PC-3 (cell line): ENCODE measurements around the gene PLEKHM2. TPM values are rescaled to one million over a fixed set of nuclear protein-coding genes. Genes with fewer than 3 reads are reported as not detected.

ENCODE experiments used
- ATAC-seq: fragments of 200-7000 bp; cut with Tn5 transposase; 2 replicates; pipeline ENCODE4 v1.9.1; 2020; ENCODE audit warnings: mild to moderate bottlenecking, moderate library complexity
- Bru-seq: library from RNA; stranded (reverse); fragments of 400-500 nt; gene quantifications from one replicate; lab custom pipeline; 2021; lab: Mats Ljungman, UMichigan
- BruChase-seq, 2 experiments: library from RNA; stranded (reverse); fragments of 400-500 nt; gene quantifications; one replicate each; lab custom pipeline; 2021; lab: Mats Ljungman, UMichigan
- BruUV-seq: library from RNA; stranded (reverse); fragments of 400-500 nt; replicated peaks from 2 replicates; lab custom pipeline; 2021; lab: Mats Ljungman, UMichigan
- CTCF ChIA-PET: fragments of 300-600 bp; sonication (Branson Sonifier 250); formaldehyde crosslinking; loops from one replicate; lab custom pipeline; 2022; ENCODE audit warnings: antibody characterized with exemption; lab: Charles Lee
- POLR2A ChIA-PET: fragments of 300-600 bp; sonication (Branson Sonifier 250); formaldehyde crosslinking; loops from one replicate; lab custom pipeline; 2022; ENCODE audit warnings: antibody characterized with exemption; ENCODE audit not compliant: unreplicated experiment; lab: Charles Lee
- DNase-seq: peaks from one replicate; pipeline ENCODE4 v3.0.0-alpha.2; 2015
- H2AFZ ChIP-seq: fragments of 300-600 bp; sonication (generic); 2 replicates; pipeline ENCODE4 v1.6.0; 2016; ENCODE audit warnings: antibody characterized with exemption, low read length
- H3F3A ChIP-seq: fragments of 300-600 bp; sonication (generic); one replicate; pipeline ENCODE4 v1.6.0; 2017; ENCODE audit warnings: antibody characterized with exemption, low read length, control low read depth, mild to moderate bottlenecking; ENCODE audit not compliant: unreplicated experiment
- H3K27ac ChIP-seq: fragments of 300-600 bp; sonication (generic); 2 replicates; pipeline ENCODE4 v1.5.1; 2016; ENCODE audit warnings: mild to moderate bottlenecking, low read length
- H3K27me3 ChIP-seq: fragments of 300-600 bp; sonication (generic); 2 replicates; pipeline ENCODE4 v1.6.1; 2016; ENCODE audit warnings: low read length, mixed read lengths
- H3K36me3 ChIP-seq: fragments of 300-600 bp; sonication (generic); 2 replicates; pipeline ENCODE4 v1.6.1; 2016; ENCODE audit warnings: low read depth, mixed run types, low read length, mixed read lengths
- H3K4me1 ChIP-seq: fragments of 300-600 bp; sonication (generic); 2 replicates; pipeline ENCODE4 v1.5.1; 2016; ENCODE audit warnings: low read length; ENCODE audit not compliant: insufficient read depth
- H3K4me2 ChIP-seq: fragments of 300-600 bp; sonication (generic); 2 replicates; pipeline ENCODE4 v1.6.0; 2016; ENCODE audit warnings: low read length
- H3K4me3 ChIP-seq: fragments of 300-600 bp; sonication (generic); 2 replicates; pipeline ENCODE4 v1.5.1; 2016; ENCODE audit warnings: mild to moderate bottlenecking, low read length, mixed read lengths
- H3K79me2 ChIP-seq: fragments of 300-600 bp; sonication (generic); 2 replicates; pipeline ENCODE4 v1.6.1; 2017; ENCODE audit warnings: low read length, mixed read lengths
- H3K9ac ChIP-seq: fragments of 300-600 bp; sonication (generic); 2 replicates; pipeline ENCODE4 v1.6.0; 2016; ENCODE audit warnings: mild to moderate bottlenecking, low read length
- H3K9me2 ChIP-seq: fragments of 300-600 bp; sonication (generic); replicated peaks from 2 replicates; pipeline ENCODE4 v1.6.1; 2016; ENCODE audit warnings: mixed run types, low read length, mixed read lengths
- H3K9me3 ChIP-seq: fragments of 300-600 bp; sonication (generic); 2 replicates; pipeline ENCODE4 v1.6.1; 2016; ENCODE audit warnings: low read length, mixed read lengths
- H4K20me1 ChIP-seq: fragments of 300-600 bp; sonication (generic); 2 replicates; pipeline ENCODE4 v1.6.1; 2016; ENCODE audit warnings: low read length, mixed read lengths
- EZH2 ChIP-seq: fragments of 300-600 bp; sonication (generic); IDR thresholded peaks from one replicate; pipeline ENCODE4 v1.6.1; 2017; ENCODE audit warnings: antibody characterized with exemption, mild to moderate bottlenecking, low read length; ENCODE audit not compliant: unreplicated experiment
- EZH2phosphoT487 ChIP-seq: fragments of 300-600 bp; sonication (generic); IDR thresholded peaks from 2 replicates; pipeline ENCODE4 v1.6.1; 2018; ENCODE audit warnings: mild to moderate bottlenecking, antibody characterized with exemption, low read length, borderline replicate concordance
- intact Hi-C: fragments of 100-400 bp; cut with micrococcal nuclease; formaldehyde crosslinking; loops from 2 replicates; pipeline ENCODE4 v1.9.0; 2023
- long read RNA-seq: library from polyadenylated mRNA; unstranded; transcript quantifications from one replicate; pipeline ENCODE4 v2.0.0, GENCODE V29; 2021; ENCODE audit not compliant: unreplicated experiment
- total RNA-seq: library from RNA; depleted of rRNA; stranded (reverse); fragments of >200 nt; gene quantifications from 2 replicates; pipeline ENCODE4 v1.2.3, GENCODE V29; 2014; rRNA removed
- TF ChIP-seq, protein P1 (sequence below): fragments of 300-600 bp; sonication (generic); conservative IDR thresholded peaks from 2 replicates; pipeline ENCODE4 v1.5.1; 2017; ENCODE audit warnings: antibody characterized with exemption, low read depth, mild to moderate bottlenecking, low read length

PLEKHM2 gene, protein sequence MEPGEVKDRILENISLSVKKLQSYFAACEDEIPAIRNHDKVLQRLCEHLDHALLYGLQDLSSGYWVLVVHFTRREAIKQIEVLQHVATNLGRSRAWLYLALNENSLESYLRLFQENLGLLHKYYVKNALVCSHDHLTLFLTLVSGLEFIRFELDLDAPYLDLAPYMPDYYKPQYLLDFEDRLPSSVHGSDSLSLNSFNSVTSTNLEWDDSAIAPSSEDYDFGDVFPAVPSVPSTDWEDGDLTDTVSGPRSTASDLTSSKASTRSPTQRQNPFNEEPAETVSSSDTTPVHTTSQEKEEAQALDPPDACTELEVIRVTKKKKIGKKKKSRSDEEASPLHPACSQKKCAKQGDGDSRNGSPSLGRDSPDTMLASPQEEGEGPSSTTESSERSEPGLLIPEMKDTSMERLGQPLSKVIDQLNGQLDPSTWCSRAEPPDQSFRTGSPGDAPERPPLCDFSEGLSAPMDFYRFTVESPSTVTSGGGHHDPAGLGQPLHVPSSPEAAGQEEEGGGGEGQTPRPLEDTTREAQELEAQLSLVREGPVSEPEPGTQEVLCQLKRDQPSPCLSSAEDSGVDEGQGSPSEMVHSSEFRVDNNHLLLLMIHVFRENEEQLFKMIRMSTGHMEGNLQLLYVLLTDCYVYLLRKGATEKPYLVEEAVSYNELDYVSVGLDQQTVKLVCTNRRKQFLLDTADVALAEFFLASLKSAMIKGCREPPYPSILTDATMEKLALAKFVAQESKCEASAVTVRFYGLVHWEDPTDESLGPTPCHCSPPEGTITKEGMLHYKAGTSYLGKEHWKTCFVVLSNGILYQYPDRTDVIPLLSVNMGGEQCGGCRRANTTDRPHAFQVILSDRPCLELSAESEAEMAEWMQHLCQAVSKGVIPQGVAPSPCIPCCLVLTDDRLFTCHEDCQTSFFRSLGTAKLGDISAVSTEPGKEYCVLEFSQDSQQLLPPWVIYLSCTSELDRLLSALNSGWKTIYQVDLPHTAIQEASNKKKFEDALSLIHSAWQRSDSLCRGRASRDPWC
- total RNA-seq (31.3 and 44.6 TPM in 2 replicates), Bru-seq, nascent RNA (percentile 62 among the genes with signal in this experiment), BruChase-seq, experiment 1, labeled RNA remaining after a 6-hour chase (percentile 70 among the genes with signal in this experiment), BruChase-seq, experiment 2, labeled RNA remaining after a 2-hour chase (percentile 65 among the genes with signal in this experiment)
- long read RNA-seq, full-length matches to known transcripts, result 26 of 162 reads
- long read RNA-seq, partial matches to known transcripts, result 96 of 162 reads
- long read RNA-seq, other reads (novel, unspliced or antisense), result 40 of 162 reads

DNA sequence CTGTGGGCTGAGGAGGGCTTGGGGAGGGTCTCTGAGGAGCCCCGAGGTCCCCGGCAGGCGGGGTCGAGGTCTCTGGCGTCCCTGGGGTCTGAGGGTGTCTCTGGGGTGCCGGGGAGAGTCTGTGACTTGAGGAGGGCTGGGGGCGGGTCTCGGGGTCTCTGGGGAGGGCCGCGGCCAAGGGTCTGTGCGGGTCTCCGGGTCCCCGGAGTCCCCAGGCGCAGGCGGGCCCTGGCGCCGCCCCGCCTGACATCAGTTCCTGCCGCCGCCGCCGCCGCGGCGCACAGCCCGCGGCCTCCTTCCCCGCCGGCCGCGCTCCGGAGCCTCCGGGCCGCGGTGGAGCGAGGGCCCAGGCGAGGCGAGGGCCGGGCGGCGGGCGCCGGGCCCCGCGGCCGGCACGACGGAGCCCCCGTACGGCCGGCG is at the start of gene PLEKHM2:
Gene PLEKHM2 (plus strand): TSS at position 279 of the 420 bp plus-strand sequence. CDS start 239 bp downstream, outside the sequence.
- intact Hi-C loops, result no loop called here
- ChIA-PET CTCF (no interaction called here), POLR2A (no interaction called here)
- Histone ChIP-seq H4K20me1 (0 out of 2 replicates have a peak, but pooled peaks cover 9% of the 10 kb centered on the region), H2AFZ (peak within 1 kb of the TSS; percentile 90), H3K9ac (peak within 1 kb of the TSS; percentile 93), H3K4me2 (peak within 1 kb of the TSS; percentile 94), H3K36me3 (no peaks in the 10 kb centered on the region; the same call in 1 of the 2 replicates), H3K4me3 (peak within 1 kb of the TSS; percentile 99), H3K4me1 (peaks cover 33% of the 10 kb centered on the region), H3K27ac (peak within 1 kb of the TSS; percentile 48), H3F3A (no peaks in the 10 kb centered on the region), H3K9me3 (no peaks in the 10 kb centered on the region), H3K9me2 (no peaks in the 10 kb centered on the region), H3K27me3 (no peaks in the 10 kb centered on the region), H3K79me2 (peaks cover 50% of the 10 kb centered on the region)
- ATAC-seq (peak; percentile 76), DNase-seq (peak; percentile 49)
- BruUV-seq, result no TSS peak
- no peak for TF ChIP-seq EZH2phosphoT487
- no peak for TF ChIP-seq EZH2
- TF ChIP-seq, protein P1, sequence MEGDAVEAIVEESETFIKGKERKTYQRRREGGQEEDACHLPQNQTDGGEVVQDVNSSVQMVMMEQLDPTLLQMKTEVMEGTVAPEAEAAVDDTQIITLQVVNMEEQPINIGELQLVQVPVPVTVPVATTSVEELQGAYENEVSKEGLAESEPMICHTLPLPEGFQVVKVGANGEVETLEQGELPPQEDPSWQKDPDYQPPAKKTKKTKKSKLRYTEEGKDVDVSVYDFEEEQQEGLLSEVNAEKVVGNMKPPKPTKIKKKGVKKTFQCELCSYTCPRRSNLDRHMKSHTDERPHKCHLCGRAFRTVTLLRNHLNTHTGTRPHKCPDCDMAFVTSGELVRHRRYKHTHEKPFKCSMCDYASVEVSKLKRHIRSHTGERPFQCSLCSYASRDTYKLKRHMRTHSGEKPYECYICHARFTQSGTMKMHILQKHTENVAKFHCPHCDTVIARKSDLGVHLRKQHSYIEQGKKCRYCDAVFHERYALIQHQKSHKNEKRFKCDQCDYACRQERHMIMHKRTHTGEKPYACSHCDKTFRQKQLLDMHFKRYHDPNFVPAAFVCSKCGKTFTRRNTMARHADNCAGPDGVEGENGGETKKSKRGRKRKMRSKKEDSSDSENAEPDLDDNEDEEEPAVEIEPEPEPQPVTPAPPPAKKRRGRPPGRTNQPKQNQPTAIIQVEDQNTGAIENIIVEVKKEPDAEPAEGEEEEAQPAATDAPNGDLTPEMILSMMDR, result no peak

DNA sequence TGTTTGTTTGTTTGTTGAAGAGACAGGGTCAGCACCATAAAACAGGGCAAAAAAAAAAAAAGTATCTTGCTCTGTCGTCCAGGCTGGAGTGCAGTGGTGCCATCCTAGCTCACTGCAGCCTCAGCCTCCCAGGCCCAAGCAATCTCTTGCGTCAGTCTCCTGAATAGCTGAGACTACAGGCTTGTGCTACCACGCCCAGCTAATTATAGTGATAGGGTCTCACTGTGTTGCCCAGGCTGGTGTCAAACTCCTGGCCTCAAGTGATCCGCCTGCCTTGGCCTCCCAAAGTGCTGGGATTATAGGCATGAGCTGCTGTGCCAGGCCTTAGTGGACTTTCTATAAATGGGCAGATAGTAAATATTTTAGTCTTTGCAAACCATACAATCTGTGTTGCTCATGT is 47.7 kb upstream of the PLEKHM2 start:
- POLR2A ChIA-PET, result no interaction called here
- H3K4me2 ChIP-seq, result no peak overlapping the region
- intact Hi-C loops, result no loop called here
- TF ChIP-seq EZH2 (no peak), EZH2phosphoT487 (no peak)
- TF ChIP-seq, protein P1, result no peak
- no TSS peak for BruUV-seq
- no peak overlapping the region for H3K4me3 ChIP-seq
- no peaks in the 10 kb centered on the region for H4K20me1 ChIP-seq
- CTCF ChIA-PET, result no interaction called here
- no peaks in the 10 kb centered on the region for H3K79me2 ChIP-seq
- peaks cover 43% of the 10 kb centered on the region for H3K36me3 ChIP-seq
- H2AFZ ChIP-seq, result no peak overlapping the region
- no peaks in the 10 kb centered on the region for H3K9me2 ChIP-seq
- H3K27ac ChIP-seq, result no peak overlapping the region
- ATAC-seq (no peak), DNase-seq (no peak)
- H3F3A ChIP-seq, result no peaks in the 10 kb centered on the region
- no peaks in the 10 kb centered on the region for H3K4me1 ChIP-seq
- H3K9me3 ChIP-seq, result no peaks in the 10 kb centered on the region
- H3K27me3 ChIP-seq, result no peaks in the 10 kb centered on the region
- H3K9ac ChIP-seq, result no peak overlapping the region
